Gastrocnemius medialis (tissue), 4 donors: ENCODE results near the gene FCN2. TPM values are rescaled to one million over a fixed set of nuclear protein-coding genes. Genes with fewer than 3 reads are reported as not detected.

Experiments used
- ATAC-seq, 2 donors: fragments of 150-250 bp; one replicate each; pipeline ENCODE4 v1.9.1; 2016
- DNase-seq, 2 donors: peaks; one replicate each; pipeline ENCODE4 v3.0.0-alpha.2; 2019
- H3K27ac ChIP-seq, 4 donors: fragments of 200-600 bp; sonication (generic); 1 replicate in 1 of 4; 2 replicates in 3 of 4; pipeline ENCODE4 v1.5.1; 2016 to 2018; ENCODE audit warnings: mild to moderate bottlenecking in 2 of 4, moderate library complexity in 1 of 4
- H3K27me3 ChIP-seq, 3 donors: fragments of 200-600 bp; sonication (generic) in 2 of 3; 1 replicate in 1 of 3; 2 replicates in 2 of 3; pipeline versions ENCODE4 v1.5.1 to v1.6.0; 2016 to 2019; ENCODE audit warnings: mild to moderate bottlenecking in 1 of 3, moderate library complexity in 1 of 3
- H3K36me3 ChIP-seq, 2 donors: fragments of 200-600 bp; sonication (generic) in 1 of 2; one replicate each; pipeline ENCODE4 v1.5.1; 2017 to 2018
- H3K4me1 ChIP-seq, 2 donors: fragments of 200-600 bp; sonication (generic) in 1 of 2; one replicate each; pipeline ENCODE4 v1.5.1; 2016 to 2017; ENCODE audit warnings: mild to moderate bottlenecking in 2 of 2
- H3K4me3 ChIP-seq, 4 donors: fragments of 200-600 bp; sonication (generic) in 3 of 4; 1 replicate in 1 of 4; 2 replicates in 3 of 4; pipeline ENCODE4 v1.5.1; 2016 to 2019; ENCODE audit warnings: mild to moderate bottlenecking in 2 of 4
- H3K9me3 ChIP-seq, 3 donors: fragments of 200-600 bp; sonication (generic) in 2 of 3; 1 replicate in 1 of 3; 2 replicates in 2 of 3; pipeline ENCODE4 v1.5.1; 2016 to 2019
- POLR2A ChIP-seq, 2 donors: fragments of 450-650 bp; IDR thresholded peaks; one replicate each; pipeline ENCODE4 v1.6.1; 2017; ENCODE audit warnings: antibody characterized with exemption in 2 of 2, mild to moderate bottlenecking in 2 of 2, moderate library complexity in 2 of 2
- in situ Hi-C, 4 donors: fragments of 200-750 bp; cut with MboI; loops; one replicate each; pipeline versions ENCODE4 v1.15.0 to v1.8.0; 2017; ENCODE audit warnings: low sequenced_read_pairs in 4 of 4
- intact Hi-C: fragments of 100-400 bp; cut with DNase I; formaldehyde crosslinking; loops from one replicate; pipeline ENCODE4 v1.15.1; 2023; ENCODE audit warnings: low total_unique reads
- total RNA-seq, 4 donors: library from RNA; depleted of rRNA; stranded (reverse); fragments of >200 nt; gene quantifications; one replicate each; pipeline versions ENCODE4 v1.1.0 to v1.2.3, GENCODE V29; 2016
- TF ChIP-seq, protein P1 (sequence below), 5 experiments: fragments of 450-650 bp in 3 of 5; fragments of 200-600 bp in 2 of 5; sonication (generic) in 2 of 5; IDR thresholded peaks in 4 of 5; conservative IDR thresholded peaks in 1 of 5; 1 replicate in 4 of 5; 2 replicates in 1 of 5; pipeline ENCODE4 v1.5.1; 2016 to 2019; ENCODE audit warnings: antibody characterized with exemption in 5 of 5, mild to moderate bottlenecking in 3 of 5, moderate library complexity in 3 of 5

The FCN2 gene
- total RNA-seq, 4 donors from 2014 or later, result not detected

DNA sequence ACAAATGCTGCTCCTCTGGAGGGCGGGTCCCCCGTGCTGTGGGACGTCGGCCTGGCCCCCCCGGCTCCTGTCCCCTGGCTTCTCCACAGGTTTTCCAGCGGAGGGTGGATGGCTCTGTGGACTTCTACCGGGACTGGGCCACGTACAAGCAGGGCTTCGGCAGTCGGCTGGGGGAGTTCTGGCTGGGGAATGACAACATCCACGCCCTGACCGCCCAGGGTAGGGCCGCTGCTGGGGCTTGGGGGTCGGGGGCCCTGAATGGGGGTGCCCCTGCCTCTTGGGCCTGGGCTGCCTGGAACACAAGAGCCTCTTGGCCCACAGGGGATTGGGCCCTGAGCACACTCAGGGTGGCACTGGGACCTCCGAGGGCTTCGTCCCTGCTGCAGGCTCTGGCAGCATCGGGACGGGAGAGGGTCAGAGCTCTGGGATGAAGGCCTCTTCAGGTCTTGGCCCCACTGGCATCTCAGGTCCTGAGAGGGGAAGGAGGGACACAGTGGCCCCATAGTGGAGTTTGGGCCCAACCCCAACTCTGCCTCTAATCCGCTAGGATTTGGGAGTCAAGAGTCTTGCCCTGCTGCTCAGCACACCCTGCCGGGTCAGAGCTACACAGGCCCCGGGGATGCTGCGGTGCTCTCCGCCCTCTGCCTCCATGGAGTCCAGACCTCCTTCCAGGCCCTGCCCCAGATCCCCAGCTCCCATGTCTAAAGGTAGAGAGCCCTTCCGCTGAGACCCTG, 5.2 kb downstream of the FCN2 start:
- H3K27me3 ChIP-seq, result no peaks in the 10 kb centered on the region
- DNase-seq (no peak), ATAC-seq (no peak)
- H3K9me3 ChIP-seq, result no peaks in the 10 kb centered on the region
- in situ Hi-C loops, result no loop called here
- H3K4me3 ChIP-seq, result no peak overlapping the region
- no peak overlapping the region for H3K27ac ChIP-seq
- H3K4me1 ChIP-seq, result no peaks in the 10 kb centered on the region
- TF ChIP-seq POLR2A (IDR thresholded peaks at IDR 0.05), result no peak
- TF ChIP-seq, protein P1, sequence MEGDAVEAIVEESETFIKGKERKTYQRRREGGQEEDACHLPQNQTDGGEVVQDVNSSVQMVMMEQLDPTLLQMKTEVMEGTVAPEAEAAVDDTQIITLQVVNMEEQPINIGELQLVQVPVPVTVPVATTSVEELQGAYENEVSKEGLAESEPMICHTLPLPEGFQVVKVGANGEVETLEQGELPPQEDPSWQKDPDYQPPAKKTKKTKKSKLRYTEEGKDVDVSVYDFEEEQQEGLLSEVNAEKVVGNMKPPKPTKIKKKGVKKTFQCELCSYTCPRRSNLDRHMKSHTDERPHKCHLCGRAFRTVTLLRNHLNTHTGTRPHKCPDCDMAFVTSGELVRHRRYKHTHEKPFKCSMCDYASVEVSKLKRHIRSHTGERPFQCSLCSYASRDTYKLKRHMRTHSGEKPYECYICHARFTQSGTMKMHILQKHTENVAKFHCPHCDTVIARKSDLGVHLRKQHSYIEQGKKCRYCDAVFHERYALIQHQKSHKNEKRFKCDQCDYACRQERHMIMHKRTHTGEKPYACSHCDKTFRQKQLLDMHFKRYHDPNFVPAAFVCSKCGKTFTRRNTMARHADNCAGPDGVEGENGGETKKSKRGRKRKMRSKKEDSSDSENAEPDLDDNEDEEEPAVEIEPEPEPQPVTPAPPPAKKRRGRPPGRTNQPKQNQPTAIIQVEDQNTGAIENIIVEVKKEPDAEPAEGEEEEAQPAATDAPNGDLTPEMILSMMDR (IDR thresholded peaks at IDR 0.05 in 4 of 5, conservative IDR thresholded peaks at IDR 0.05 in 1 of 5), result no peak
- no peaks in the 10 kb centered on the region for H3K36me3 ChIP-seq
- intact Hi-C loops, result no loop called here

DNA sequence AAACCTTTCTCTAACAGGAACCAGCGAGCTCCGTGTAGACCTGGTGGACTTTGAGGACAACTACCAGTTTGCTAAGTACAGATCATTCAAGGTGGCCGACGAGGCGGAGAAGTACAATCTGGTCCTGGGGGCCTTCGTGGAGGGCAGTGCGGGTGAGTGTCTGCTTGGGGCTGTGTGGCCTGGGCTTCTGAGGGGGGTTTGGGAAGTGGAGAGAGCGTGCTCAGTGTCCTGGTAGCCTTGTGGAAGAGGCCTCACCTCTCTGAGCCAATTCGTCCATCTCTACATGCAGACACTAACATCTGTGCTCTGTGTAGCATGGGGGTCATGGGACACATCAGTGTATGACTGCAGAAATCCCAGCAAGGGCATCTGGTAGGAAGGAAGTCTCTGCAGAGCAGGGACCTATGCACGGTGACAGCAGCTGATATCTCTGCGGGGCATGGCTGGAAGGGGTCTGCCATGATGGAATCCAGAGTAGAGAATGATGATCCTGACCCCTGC, 5.9 kb downstream of the FCN2 start:
- ATAC-seq (no peak), DNase-seq (no peak)
- intact Hi-C loops, result no loop called here
- H3K36me3 ChIP-seq, result no peaks in the 10 kb centered on the region
- H3K27me3 ChIP-seq, result no peaks in the 10 kb centered on the region
- no peak overlapping the region for H3K27ac ChIP-seq
- no peaks in the 10 kb centered on the region for H3K9me3 ChIP-seq
- TF ChIP-seq POLR2A (IDR thresholded peaks at IDR 0.05), result no peak
- TF ChIP-seq, protein P1 (IDR thresholded peaks at IDR 0.05 in 4 of 5, conservative IDR thresholded peaks at IDR 0.05 in 1 of 5), result no peak
- in situ Hi-C loops, result no loop called here
- H3K4me3 ChIP-seq, result no peak overlapping the region
- no peaks in the 10 kb centered on the region for H3K4me1 ChIP-seq

DNA sequence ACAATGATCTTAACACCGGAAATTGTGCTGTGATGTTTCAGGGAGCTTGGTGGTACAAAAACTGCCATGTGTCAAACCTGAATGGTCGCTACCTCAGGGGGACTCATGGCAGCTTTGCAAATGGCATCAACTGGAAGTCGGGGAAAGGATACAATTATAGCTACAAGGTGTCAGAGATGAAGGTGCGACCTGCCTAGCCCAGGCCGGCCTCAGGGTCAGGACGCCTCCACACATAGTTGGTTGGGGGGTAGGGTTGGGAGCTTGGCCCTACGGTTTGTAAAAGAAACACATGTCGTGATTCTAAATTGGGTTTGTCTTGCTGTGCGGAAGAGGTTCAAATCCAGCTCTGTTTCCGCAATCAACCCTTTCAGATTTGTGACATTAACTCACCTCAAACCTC, 6.6 kb downstream of the FCN2 start:
- H3K4me1 ChIP-seq, result no peaks in the 10 kb centered on the region
- TF ChIP-seq, protein P1 (IDR thresholded peaks at IDR 0.05 in 4 of 5, conservative IDR thresholded peaks at IDR 0.05 in 1 of 5), result no peak
- no peak for TF ChIP-seq POLR2A (IDR thresholded peaks at IDR 0.05)
- no peak overlapping the region for H3K4me3 ChIP-seq
- ATAC-seq, result no peak
- in situ Hi-C loops, result no loop called here
- DNase-seq, result no peak
- no peaks in the 10 kb centered on the region for H3K36me3 ChIP-seq
- no peaks in the 10 kb centered on the region for H3K9me3 ChIP-seq
- intact Hi-C loops, result no loop called here
- H3K27me3 ChIP-seq, result no peaks in the 10 kb centered on the region
- H3K27ac ChIP-seq, result no peak overlapping the region

DNA sequence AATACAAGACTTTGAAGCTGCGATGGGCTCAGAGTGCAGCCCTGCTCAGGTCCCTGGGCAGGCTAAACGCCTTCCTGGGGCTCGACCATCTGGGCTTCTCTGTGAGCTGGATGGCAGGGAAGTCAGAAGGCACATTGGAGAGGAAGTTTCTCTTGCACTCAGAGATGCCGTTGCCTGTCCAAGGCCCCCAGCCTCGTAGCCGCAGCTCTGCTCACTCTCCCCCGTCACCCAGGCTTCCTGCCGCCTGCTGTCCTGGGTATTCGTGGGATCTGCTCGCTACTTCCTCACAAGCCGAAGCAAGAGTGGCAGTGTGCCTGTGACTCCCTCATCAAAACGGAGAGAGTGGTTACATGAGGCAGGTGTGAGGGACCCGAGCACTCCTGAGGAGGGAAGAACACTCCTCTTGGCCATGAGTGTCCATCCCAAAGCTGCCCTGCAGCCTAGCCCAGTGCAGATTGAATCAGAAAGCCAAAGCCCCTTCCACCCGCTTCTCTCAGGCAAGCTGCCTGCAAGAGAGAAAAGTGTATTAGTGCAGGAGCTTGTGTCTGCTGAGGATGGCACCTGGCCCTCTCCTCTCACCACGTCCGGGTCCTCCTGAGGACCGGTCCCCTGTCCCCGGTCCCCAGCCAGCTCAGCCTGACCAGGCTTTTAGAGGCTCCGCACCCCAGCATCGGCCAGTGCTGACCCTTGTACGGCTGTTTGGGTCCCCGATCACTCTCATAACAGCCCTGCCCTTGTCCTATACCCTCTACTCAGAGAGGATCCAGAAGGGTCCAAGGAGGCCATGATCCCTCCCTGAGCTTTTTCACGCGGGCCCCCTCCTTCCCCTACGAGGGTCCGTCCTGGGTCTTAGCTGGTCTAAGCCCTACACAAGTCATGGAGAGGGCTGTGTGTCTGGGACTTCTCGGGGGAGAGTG, 7.3 kb downstream of the FCN2 start:
- in situ Hi-C loops, result no loop called here
- ATAC-seq (no peak), DNase-seq (no peak)
- Histone ChIP-seq H3K4me3 (no peak overlapping the region), H3K9me3 (no peaks in the 10 kb centered on the region), H3K27me3 (no peaks in the 10 kb centered on the region), H3K4me1 (no peaks in the 10 kb centered on the region), H3K27ac (no peak overlapping the region), H3K36me3 (no peaks in the 10 kb centered on the region)
- TF ChIP-seq POLR2A (IDR thresholded peaks at IDR 0.05), result no peak
- TF ChIP-seq, protein P1 (IDR thresholded peaks at IDR 0.05 in 4 of 5, conservative IDR thresholded peaks at IDR 0.05 in 1 of 5), result no peak
- intact Hi-C loops, result no loop called here
